ENCODE data around the gene SPATA21. TPM values are rescaled to one million over a fixed set of nuclear protein-coding genes. Genes with fewer than 3 reads are reported as not detected.
"Not testable (repeated sequence)": the region's sequence is repeated elsewhere in the genome, so short reads cannot be mapped to it uniquely, and the experiment has no call there.

SPATA21 gene
- total RNA-seq, 1 experiment from 2014 or later, result not detected

- no peak for DNase-seq (ENCODE audit: low read depth)
Observed at GRCh38 chr1:16385659-16386453, 51.4 kb downstream of the SPATA21 start.

GRCh38 chr1:16383888-16384287 is 53.3 kb downstream of the SPATA21 start:
- DNase-seq (ENCODE audit: low read depth), result no peak

GRCh38 chr1:16380868-16381267 is 56.4 kb downstream of the SPATA21 start:
- DNase-seq (ENCODE audit: low read depth), result no peak

GRCh38 chr1:16378443-16378842 is 58.8 kb downstream of the SPATA21 start:
- DNase-seq (ENCODE audit: low read depth), result no peak

- no peak for DNase-seq (ENCODE audit: low read depth)
Observed at GRCh38 chr1:16376971-16377370, 60.3 kb downstream of the SPATA21 start.

GRCh38 chr1:16375521-16376340 is 61.5 kb downstream of the SPATA21 start:
- peak; percentile 25 for DNase-seq (ENCODE audit: low read depth)

GRCh38 chr1:16374266-16374665 is 63.0 kb downstream of the SPATA21 start:
- no peak for DNase-seq (ENCODE audit: low read depth)

- no peak for DNase-seq (ENCODE audit: low read depth)
Observed at GRCh38 chr1:16372535-16373285, 64.5 kb downstream of the SPATA21 start.

GRCh38 chr1:16371725-16372124 is 65.5 kb downstream of the SPATA21 start:
- DNase-seq (ENCODE audit: low read depth), result peak; percentile 87

- DNase-seq (ENCODE audit: low read depth), result no peak
Observed at GRCh38 chr1:16369821-16370220, 67.4 kb downstream of the SPATA21 start.

- DNase-seq (ENCODE audit: low read depth), result peak; percentile 24
Observed at GRCh38 chr1:16367968-16368890, 69.0 kb downstream of the SPATA21 start.

- peak; percentile 86 for DNase-seq (ENCODE audit: low read depth)
Observed at GRCh38 chr1:16367258-16367967, 69.8 kb downstream of the SPATA21 start.

- peak; percentile 99 for DNase-seq (ENCODE audit: low read depth)
Observed at GRCh38 chr1:16366722-16367257, 70.4 kb downstream of the SPATA21 start, which contains the start of gene SZRD1. Gene SZRD1, plus strand, starts transcription at chr1:16367242. Its CDS starts 16 bp downstream, at chr1:16367258.

GRCh38 chr1:16365146-16365498 is 72.1 kb downstream of the SPATA21 start:
- DNase-seq (ENCODE audit: low read depth), result not testable (repeated sequence)

- no peak for DNase-seq (ENCODE audit: low read depth)
Observed at GRCh38 chr1:16356867-16357266, 80.4 kb downstream of the SPATA21 start.

- no peak for DNase-seq (ENCODE audit: low read depth)
Observed at GRCh38 chr1:16354619-16355018, 82.6 kb downstream of the SPATA21 start.

GRCh38 chr1:16352842-16353535 is 84.2 kb downstream of the SPATA21 start:
- DNase-seq (ENCODE audit: low read depth), result no peak

- peak; percentile 92 for DNase-seq (ENCODE audit: low read depth)
Observed at GRCh38 chr1:16351994-16352841, 85.0 kb downstream of the SPATA21 start, which contains the start of gene FBXO42. Gene FBXO42, minus strand, starts transcription at chr1:16352480. Its CDS starts 37,062 bp downstream, at chr1:16315418.

Data from HT1080 (cell line).